Right lobe of liver (tissue), 6 donors: ENCODE measurements around the gene UBE2QL1. TPM values are rescaled to one million over a fixed set of nuclear protein-coding genes. Genes with fewer than 3 reads are reported as not detected.

Experiments used
- ATAC-seq, 4 donors: fragments of 200-7000 bp; cut with Tn5 transposase; one replicate each; pipeline ENCODE4 v1.9.1; 2020; ENCODE audit warnings: mild to moderate bottlenecking in 4 of 4, moderate library complexity in 4 of 4
- DNase-seq, 3 donors: peaks; one replicate each; pipeline ENCODE4 v3.0.0-alpha.2; 2020
- H3K27ac ChIP-seq, 3 donors: fragments of 200-600 bp; one replicate each; pipeline ENCODE4 v1.8.0; 2022
- H3K27me3 ChIP-seq, 2 donors: fragments of 200-600 bp; one replicate each; pipeline ENCODE4 v1.8.0; 2022
- H3K36me3 ChIP-seq, 4 donors: fragments of 200-600 bp; sonication (generic) in 1 of 4; one replicate each; pipeline versions ENCODE4 v1.5.1 to v1.8.0; 2017 to 2022; ENCODE audit warnings: control low read depth in 1 of 4
- H3K4me1 ChIP-seq, 4 donors: fragments of 200-600 bp; sonication (generic) in 1 of 4; one replicate each; pipeline versions ENCODE4 v1.5.1 to v1.8.0; 2017 to 2022; ENCODE audit warnings: control low read depth in 1 of 4
- H3K4me3 ChIP-seq, 3 donors: fragments of 200-600 bp; one replicate each; pipeline ENCODE4 v1.8.0; 2022
- H3K9me3 ChIP-seq, 4 donors: fragments of 200-600 bp; sonication (generic) in 1 of 4; one replicate each; pipeline versions ENCODE4 v1.5.1 to v1.8.0; 2017 to 2022; ENCODE audit warnings: control low read depth in 1 of 4
- CTCF ChIP-seq, 4 donors: fragments of 200-600 bp in 3 of 4; fragments of 450-650 bp in 1 of 4; IDR thresholded peaks; one replicate each; pipeline versions ENCODE4 v1.5.1 to v1.8.0; 2016 to 2022; ENCODE audit warnings: antibody characterized with exemption in 4 of 4, mild to moderate bottlenecking in 2 of 4
- POLR2A ChIP-seq: fragments of 450-650 bp; IDR thresholded peaks from one replicate; pipeline ENCODE4 v1.6.1; 2017; ENCODE audit warnings: antibody characterized with exemption, mild to moderate bottlenecking
- WGBS: methylation state at CpG from one replicate; pipeline ENCODE4 v1.1.6; 2018; ENCODE audit warnings: low coverage, low lambda C conversion rate; ENCODE audit not compliant: insufficient coverage; ENCODE audit errors: missing lambda C conversion rate; 5-methylcytosine and 5-hydroxymethylcytosine counted together
- intact Hi-C, 2 donors: fragments of 100-400 bp; cut with DNase I; formaldehyde crosslinking; loops; one replicate each; pipeline versions ENCODE4 v1.11.2 to v1.14.1; 2022
- total RNA-seq, 6 experiments: library from RNA; depleted of rRNA in 2 of 6; stranded (reverse); fragments of >200 nt in 2 of 6; fragmentation: NEBNext Ultra II Directional in 3 of 6; extraction: Animal tissue kit (Norgen Biotek cat#: 25700) in 3 of 6; gene quantifications; one replicate each; pipeline versions ENCODE4 v1.1.0 to v1.2.4, GENCODE V29; 2016 to 2023
- donor health status: DM: no; HTN: yes; CAD: no.
- donor health status: DM: no; HTN: no; CAD: no.
- donor health status: DM: no; HTN: no; CAD: no.
- donor health status: DM: no; HTN: yes; CAD: no.
- donor health status: DM: no; HTN: yes; CAD: no.

Gene UBE2QL1
- total RNA-seq, 6 experiments from 2014 or later: 0.20 to 0.74 (median 0.54) TPM

- 100% methylated on average over 3 of the region's 13 CpGs for WGBS
- intact Hi-C loops: no loop called here
- TF ChIP-seq CTCF (IDR thresholded peaks at IDR 0.05) (no peak), POLR2A (no peak)
- H3K27me3 ChIP-seq: no peaks in the 10 kb centered on the region
- H3K4me3 ChIP-seq: no peak overlapping the region
- no peaks in the 10 kb centered on the region for H3K4me1 ChIP-seq
- DNase-seq (no peak), ATAC-seq (no peak)
- H3K9me3 ChIP-seq: no peaks in the 10 kb centered on the region
- H3K36me3 ChIP-seq: no peaks in the 10 kb centered on the region
- no peak overlapping the region for H3K27ac ChIP-seq
These were observed 35.8 kb downstream of the UBE2QL1 start for GRCh38 chr5:6484446-6484845.

GRCh38 chr5:6484899-6485298, 36.2 kb downstream of the UBE2QL1 start:
- H3K4me3 ChIP-seq: no peak overlapping the region
- WGBS: 68% methylated on average over 5 of the region's 5 CpGs
- intact Hi-C loops: no loop called here
- TF ChIP-seq POLR2A (no peak), CTCF (IDR thresholded peaks at IDR 0.05) (no peak)
- ATAC-seq (no peak), DNase-seq (peak in 1 of 3 donors; percentile 6)
- no peaks in the 10 kb centered on the region for H3K27me3 ChIP-seq
- H3K4me1 ChIP-seq: no peaks in the 10 kb centered on the region
- no peaks in the 10 kb centered on the region for H3K36me3 ChIP-seq
- no peak overlapping the region for H3K27ac ChIP-seq
- no peaks in the 10 kb centered on the region for H3K9me3 ChIP-seq

- 49% methylated on average over 4 of the region's 4 CpGs for WGBS
These were observed 36.8 kb downstream of the UBE2QL1 start for GRCh38 chr5:6485441-6485840.

GRCh38 chr5:6486074-6486473, 37.4 kb downstream of the UBE2QL1 start:
- H3K27ac ChIP-seq: no peak overlapping the region
- TF ChIP-seq CTCF (IDR thresholded peaks at IDR 0.05): no peak
- TF ChIP-seq POLR2A: no peak
- intact Hi-C loops: no loop called here
- H3K27me3 ChIP-seq: no peaks in the 10 kb centered on the region
- H3K4me1 ChIP-seq: no peaks in the 10 kb centered on the region
- H3K36me3 ChIP-seq: no peaks in the 10 kb centered on the region
- H3K9me3 ChIP-seq: no peaks in the 10 kb centered on the region
- ATAC-seq (no peak), DNase-seq (no peak)
- WGBS: 80% methylated on average over 1 of the region's 1 CpG
- H3K4me3 ChIP-seq: no peak overlapping the region

More at GRCh38 chr5:6485441-6485840, 36.8 kb downstream of the UBE2QL1 start:
- no peaks in the 10 kb centered on the region for H3K9me3 ChIP-seq
- no peaks in the 10 kb centered on the region for H3K27me3 ChIP-seq
- intact Hi-C loops: no loop called here
- no peak for DNase-seq
- no peak overlapping the region for H3K4me3 ChIP-seq
- TF ChIP-seq POLR2A: no peak
- no peak for TF ChIP-seq CTCF (IDR thresholded peaks at IDR 0.05)
- H3K27ac ChIP-seq: no peak overlapping the region
- no peaks in the 10 kb centered on the region for H3K4me1 ChIP-seq
- ATAC-seq: no peak
- H3K36me3 ChIP-seq: no peaks in the 10 kb centered on the region

- Histone ChIP-seq H3K9me3 (no peaks in the 10 kb centered on the region), H3K27me3 (no peaks in the 10 kb centered on the region), H3K4me3 (no peak overlapping the region), H3K27ac (no peak overlapping the region), H3K36me3 (no peaks in the 10 kb centered on the region), H3K4me1 (no peaks in the 10 kb centered on the region)
- TF ChIP-seq POLR2A (no peak), CTCF (IDR thresholded peaks at IDR 0.05) (no peak)
- no peak for ATAC-seq
- WGBS: 71% methylated on average over 3 of the region's 3 CpGs
- DNase-seq: no peak
- intact Hi-C loops: no loop called here
These were observed 38.4 kb downstream of the UBE2QL1 start for GRCh38 chr5:6487081-6487480.
